Activated naive CD4-positive, alpha-beta T cell treated with anti-CD3 and anti-CD28 coated beads, Interleukin-2, amount 10 ng/mL, durations not matched to agents 7 days and 5 days (primary cell): ENCODE measurements around the gene MARCHF10.
A peak's percentile ranks its signal among the peaks of the same experiment; 100 is the strongest.

Experiments used
- CTCF ChIA-PET: fragments of 350-600 bp; sonication (Branson Sonifier 250); formaldehyde crosslinking; loops from one replicate; lab custom pipeline; 2021; ENCODE audit warnings: antibody characterized with exemption; lab: Charles Lee
- DNase-seq: peaks from one replicate; pipeline ENCODE4 v3.0.0-alpha.2; 2020
- H3K27ac Mint-ChIP-seq: one replicate; pipeline ENCODE4 v1.8.0; 2021; ENCODE audit warnings: mild to moderate bottlenecking, moderate library complexity, mixed read lengths
- H3K27me3 Mint-ChIP-seq: one replicate; pipeline ENCODE4 v1.8.0; 2021; ENCODE audit warnings: mild to moderate bottlenecking, mixed read lengths
- H3K36me3 Mint-ChIP-seq: one replicate; pipeline ENCODE4 v1.8.0; 2021; ENCODE audit warnings: mixed read lengths
- H3K4me1 Mint-ChIP-seq: one replicate; pipeline ENCODE4 v1.8.0; 2021; ENCODE audit warnings: mixed read lengths
- H3K4me3 Mint-ChIP-seq: one replicate; pipeline ENCODE4 v1.8.0; 2021; ENCODE audit warnings: mild to moderate bottlenecking, moderate library complexity, mixed read lengths
- H3K9me3 Mint-ChIP-seq: one replicate; pipeline ENCODE4 v1.8.0; 2021; ENCODE audit warnings: mixed read lengths

The MARCHF10 gene

DNA sequence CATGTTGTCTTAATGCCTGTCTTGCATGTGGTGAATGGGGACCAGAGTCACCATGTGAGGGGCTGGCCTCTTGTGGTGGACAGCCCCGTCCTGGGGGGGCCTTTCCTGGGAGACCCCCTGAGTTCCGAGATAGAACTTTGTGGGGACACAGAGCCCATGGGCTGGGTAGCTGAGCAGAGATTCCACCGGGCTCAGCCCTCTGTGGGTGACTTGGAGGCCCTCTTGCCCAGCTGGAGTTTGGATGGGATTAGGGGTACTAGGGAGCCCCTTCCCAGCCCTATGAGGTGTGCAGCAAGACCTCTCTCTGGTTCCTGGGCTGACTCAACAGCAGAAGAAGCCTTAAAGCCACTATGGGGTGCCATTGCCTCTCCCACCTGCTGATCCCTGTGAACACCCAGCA lies 142.5 kb downstream of the MARCHF10 start:
- Mint-ChIP-seq H3K4me3 (no peak overlapping the region), H3K9me3 (peaks cover 8% of the 10 kb centered on the region), H3K4me1 (no peaks in the 10 kb centered on the region), H3K27ac (no peak overlapping the region), H3K36me3 (no peaks in the 10 kb centered on the region), H3K27me3 (peaks cover 27% of the 10 kb centered on the region)
- DNase-seq = peak; percentile 16
- CTCF ChIA-PET = no interaction called here

DNA sequence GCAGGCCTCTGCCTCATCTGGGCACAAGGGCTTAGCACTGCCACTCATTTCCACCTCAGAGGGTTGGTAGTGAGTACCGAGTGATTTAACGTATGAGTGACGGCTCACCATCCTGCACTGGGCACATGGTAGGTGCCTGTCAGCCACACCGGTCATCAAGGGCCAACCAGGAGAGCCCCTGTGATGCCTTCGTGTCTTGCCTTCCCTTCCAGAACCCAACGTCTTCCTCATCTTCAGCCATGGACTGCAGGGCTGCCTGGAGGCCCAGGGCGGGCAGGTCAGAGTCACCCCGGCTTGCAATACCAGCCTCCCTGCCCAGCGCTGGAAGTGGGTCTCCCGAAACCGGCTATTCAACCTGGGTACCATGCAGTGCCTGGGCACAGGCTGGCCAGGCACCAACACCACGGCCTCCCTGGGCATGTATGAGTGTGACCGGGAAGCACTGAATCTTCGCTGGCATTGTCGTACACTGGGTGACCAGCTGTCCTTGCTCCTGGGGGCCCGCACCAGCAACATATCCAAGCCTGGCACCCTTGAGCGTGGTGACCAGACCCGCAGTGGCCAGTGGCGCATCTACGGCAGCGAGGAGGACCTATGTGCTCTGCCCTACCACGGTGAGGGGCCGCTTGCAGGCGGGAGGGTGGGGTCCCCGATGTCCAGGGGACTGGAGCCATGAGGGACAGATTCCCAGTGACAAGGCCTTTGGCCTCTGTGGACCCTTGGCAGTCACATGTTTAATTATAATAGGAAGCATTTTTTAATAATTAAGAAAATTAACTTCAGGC lies 143.6 kb downstream of the MARCHF10 start:
- Mint-ChIP-seq H3K9me3 (peaks cover 13% of the 10 kb centered on the region), H3K27me3 (peaks cover 28% of the 10 kb centered on the region), H3K4me1 (no peaks in the 10 kb centered on the region), H3K36me3 (no peaks in the 10 kb centered on the region), H3K27ac (no peak overlapping the region), H3K4me3 (no peak overlapping the region)
- DNase-seq = no peak
- CTCF ChIA-PET = no interaction called here

DNA sequence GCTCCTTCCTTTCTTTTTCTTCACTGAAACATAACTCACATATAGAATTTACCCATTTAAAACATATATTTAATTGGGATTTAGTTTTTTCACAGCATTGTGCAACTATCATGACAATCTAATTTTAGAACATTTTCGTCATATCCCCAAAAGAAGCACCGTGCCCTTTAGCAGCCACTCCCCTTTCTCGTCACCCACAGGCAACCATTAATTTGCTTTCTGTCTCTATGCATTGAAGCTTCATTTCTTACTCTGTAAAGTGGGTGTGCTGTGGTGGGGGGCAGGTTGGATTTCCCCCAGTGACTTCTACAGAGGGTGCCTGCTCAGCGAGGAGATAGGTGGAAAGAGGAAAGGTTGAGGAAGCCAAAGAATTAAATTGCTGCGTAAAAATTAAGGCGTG lies 144.8 kb downstream of the MARCHF10 start:
- no peaks in the 10 kb centered on the region for H3K4me1 Mint-ChIP-seq
- H3K4me3 Mint-ChIP-seq = no peak overlapping the region
- no peak overlapping the region for H3K27ac Mint-ChIP-seq
- DNase-seq = no peak
- no peaks in the 10 kb centered on the region for H3K36me3 Mint-ChIP-seq
- peaks cover 13% of the 10 kb centered on the region for H3K9me3 Mint-ChIP-seq
- CTCF ChIA-PET = no interaction called here
- peaks cover 40% of the 10 kb centered on the region for H3K27me3 Mint-ChIP-seq

- Mint-ChIP-seq H3K9me3 (peaks cover 13% of the 10 kb centered on the region), H3K4me3 (no peak overlapping the region), H3K36me3 (no peaks in the 10 kb centered on the region), H3K27me3 (peaks cover 45% of the 10 kb centered on the region), H3K27ac (no peak overlapping the region), H3K4me1 (no peaks in the 10 kb centered on the region)
- DNase-seq = no peak
- CTCF ChIA-PET = no interaction called here
Measured at GRCh38 chr17:62662855-62663254, 145.3 kb downstream of the MARCHF10 start.

DNA sequence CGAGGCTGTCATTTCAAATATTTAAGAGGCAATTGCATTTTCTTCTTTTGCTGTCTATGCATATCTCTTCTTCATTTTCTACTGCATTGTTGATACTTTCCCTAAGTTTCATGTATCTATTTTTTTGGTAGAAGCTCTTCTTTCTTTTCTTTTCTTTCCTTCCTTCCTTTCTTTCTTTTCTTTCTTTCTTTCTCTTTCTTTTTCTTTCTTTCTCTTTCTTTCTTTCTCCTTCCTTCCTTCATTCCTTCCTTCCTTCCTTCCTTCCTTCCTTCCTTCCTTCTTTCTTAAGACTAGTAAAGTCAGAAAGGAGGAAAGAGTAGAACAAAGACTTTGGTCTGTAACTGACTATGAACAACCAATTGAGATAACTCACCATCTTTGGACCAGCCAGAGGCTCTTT lies 146.8 kb downstream of the MARCHF10 start:
- Mint-ChIP-seq H3K27me3 (peaks cover 59% of the 10 kb centered on the region), H3K36me3 (no peaks in the 10 kb centered on the region), H3K9me3 (peaks cover 13% of the 10 kb centered on the region), H3K27ac (no peak overlapping the region), H3K4me3 (no peak overlapping the region), H3K4me1 (no peaks in the 10 kb centered on the region)
- no peak for DNase-seq
- CTCF ChIA-PET = interaction anchor here (0.6 kb wide), 1 partner anchor 24 kb away, joined by 3 read pairs; no protein-coding TSS in a partner anchor

DNA sequence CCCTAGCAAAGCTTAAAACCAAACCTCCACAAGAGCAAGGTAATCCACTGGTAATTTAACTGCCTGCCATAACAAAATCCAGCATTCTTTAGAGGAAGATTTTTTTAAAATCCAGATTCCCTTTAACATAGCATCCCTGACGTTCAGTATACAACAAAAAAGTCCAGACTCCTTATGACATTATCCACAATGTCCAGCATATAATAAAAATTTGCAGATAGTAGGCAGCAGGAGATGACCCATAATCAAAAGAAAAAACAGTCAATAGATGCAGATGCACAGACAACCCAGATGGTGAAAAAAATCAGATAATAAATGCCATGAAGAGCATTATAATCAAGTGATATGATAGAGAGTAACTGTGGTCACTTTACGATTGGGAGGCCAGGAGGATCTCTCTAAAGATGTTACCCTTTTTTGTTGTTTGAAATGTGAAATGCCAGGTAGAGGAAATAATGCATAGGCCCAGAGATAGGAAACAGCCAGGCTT lies 147.4 kb downstream of the MARCHF10 start:
- H3K9me3 Mint-ChIP-seq = peaks cover 13% of the 10 kb centered on the region
- H3K36me3 Mint-ChIP-seq = no peaks in the 10 kb centered on the region
- H3K4me1 Mint-ChIP-seq = no peaks in the 10 kb centered on the region
- peaks cover 66% of the 10 kb centered on the region for H3K27me3 Mint-ChIP-seq
- CTCF ChIA-PET = interaction anchor here (3.0 kb wide), 1 partner anchor 12 kb away, joined by 9 read pairs; no protein-coding TSS in a partner anchor
- no peak overlapping the region for H3K27ac Mint-ChIP-seq
- H3K4me3 Mint-ChIP-seq = no peak overlapping the region
- DNase-seq = no peak

GRCh38 chr17:62658136-62658920 lies 149.8 kb downstream of the MARCHF10 start:
- Mint-ChIP-seq H3K27ac (no peak overlapping the region), H3K27me3 (peaks cover 84% of the 10 kb centered on the region), H3K4me1 (peaks cover 9% of the 10 kb centered on the region), H3K36me3 (no peaks in the 10 kb centered on the region), H3K9me3 (peaks cover 13% of the 10 kb centered on the region), H3K4me3 (no peak overlapping the region)
- CTCF ChIA-PET = interaction anchor here (1.3 to 3.0 kb wide), 2 partner anchors 14 to 311 kb away, joined by 3 to 9 read pairs; no protein-coding TSS in a partner anchor
- peak; percentile 11 for DNase-seq

DNA sequence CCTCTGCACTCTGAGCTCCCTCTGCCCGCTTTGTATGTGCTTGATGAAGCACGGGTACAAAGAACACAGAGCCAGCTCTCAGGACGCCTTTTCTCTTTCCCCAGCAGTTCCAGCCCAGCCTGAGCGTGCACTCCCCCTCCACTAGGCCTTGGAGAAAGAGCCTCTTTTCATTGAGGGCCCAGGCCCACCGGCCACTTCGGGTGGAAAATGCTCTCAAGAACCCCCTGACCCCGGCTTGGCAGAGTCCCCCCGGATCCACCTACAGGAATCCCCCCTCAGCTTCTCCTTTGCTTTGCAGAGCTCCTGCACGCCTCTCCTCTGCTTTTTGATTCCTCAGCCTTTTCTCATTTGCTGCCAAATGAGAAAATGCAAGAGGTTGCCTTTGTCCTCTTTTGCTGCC lies 150.4 kb downstream of the MARCHF10 start:
- DNase-seq = peak; percentile 10
- H3K27me3 Mint-ChIP-seq = peaks cover 84% of the 10 kb centered on the region
- H3K4me1 Mint-ChIP-seq = peaks cover 15% of the 10 kb centered on the region
- no peaks in the 10 kb centered on the region for H3K36me3 Mint-ChIP-seq
- H3K27ac Mint-ChIP-seq = no peak overlapping the region
- CTCF ChIA-PET = interaction anchor here (1.3 to 3.0 kb wide), 3 partner anchors 15 to 311 kb away, joined by 3 to 9 read pairs (median 4); no protein-coding TSS in a partner anchor
- H3K9me3 Mint-ChIP-seq = peaks cover 13% of the 10 kb centered on the region
- H3K4me3 Mint-ChIP-seq = no peak overlapping the region

GRCh38 chr17:62657145-62657665 lies 150.9 kb downstream of the MARCHF10 start:
- H3K27ac Mint-ChIP-seq = no peak overlapping the region
- peaks cover 89% of the 10 kb centered on the region for H3K27me3 Mint-ChIP-seq
- H3K4me1 Mint-ChIP-seq = peaks cover 19% of the 10 kb centered on the region
- H3K9me3 Mint-ChIP-seq = peaks cover 13% of the 10 kb centered on the region
- DNase-seq = peak; percentile 4
- no peak overlapping the region for H3K4me3 Mint-ChIP-seq
- CTCF ChIA-PET = interaction anchor here (1.3 kb wide), 1 partner anchor 15 kb away, joined by 4 read pairs; no protein-coding TSS in a partner anchor
- H3K36me3 Mint-ChIP-seq = no peaks in the 10 kb centered on the region

GRCh38 chr17:62656446-62656845 lies 151.7 kb downstream of the MARCHF10 start:
- Mint-ChIP-seq H3K27me3 (peaks cover 94% of the 10 kb centered on the region), H3K27ac (no peak overlapping the region), H3K36me3 (no peaks in the 10 kb centered on the region), H3K9me3 (peaks cover 13% of the 10 kb centered on the region), H3K4me3 (no peak overlapping the region), H3K4me1 (peaks cover 25% of the 10 kb centered on the region)
- CTCF ChIA-PET = interaction anchor here (1.3 kb wide), 1 partner anchor 16 kb away, joined by 4 read pairs; no protein-coding TSS in a partner anchor
- DNase-seq = peak; percentile 3

- Mint-ChIP-seq H3K27me3 (peaks cover 94% of the 10 kb centered on the region), H3K9me3 (peaks cover 6% of the 10 kb centered on the region), H3K4me1 (peaks cover 25% of the 10 kb centered on the region), H3K4me3 (no peak overlapping the region), H3K36me3 (no peaks in the 10 kb centered on the region), H3K27ac (no peak overlapping the region)
- CTCF ChIA-PET = no interaction called here
- DNase-seq = peak; percentile 13
Measured at GRCh38 chr17:62655656-62656055, 152.5 kb downstream of the MARCHF10 start.

DNA sequence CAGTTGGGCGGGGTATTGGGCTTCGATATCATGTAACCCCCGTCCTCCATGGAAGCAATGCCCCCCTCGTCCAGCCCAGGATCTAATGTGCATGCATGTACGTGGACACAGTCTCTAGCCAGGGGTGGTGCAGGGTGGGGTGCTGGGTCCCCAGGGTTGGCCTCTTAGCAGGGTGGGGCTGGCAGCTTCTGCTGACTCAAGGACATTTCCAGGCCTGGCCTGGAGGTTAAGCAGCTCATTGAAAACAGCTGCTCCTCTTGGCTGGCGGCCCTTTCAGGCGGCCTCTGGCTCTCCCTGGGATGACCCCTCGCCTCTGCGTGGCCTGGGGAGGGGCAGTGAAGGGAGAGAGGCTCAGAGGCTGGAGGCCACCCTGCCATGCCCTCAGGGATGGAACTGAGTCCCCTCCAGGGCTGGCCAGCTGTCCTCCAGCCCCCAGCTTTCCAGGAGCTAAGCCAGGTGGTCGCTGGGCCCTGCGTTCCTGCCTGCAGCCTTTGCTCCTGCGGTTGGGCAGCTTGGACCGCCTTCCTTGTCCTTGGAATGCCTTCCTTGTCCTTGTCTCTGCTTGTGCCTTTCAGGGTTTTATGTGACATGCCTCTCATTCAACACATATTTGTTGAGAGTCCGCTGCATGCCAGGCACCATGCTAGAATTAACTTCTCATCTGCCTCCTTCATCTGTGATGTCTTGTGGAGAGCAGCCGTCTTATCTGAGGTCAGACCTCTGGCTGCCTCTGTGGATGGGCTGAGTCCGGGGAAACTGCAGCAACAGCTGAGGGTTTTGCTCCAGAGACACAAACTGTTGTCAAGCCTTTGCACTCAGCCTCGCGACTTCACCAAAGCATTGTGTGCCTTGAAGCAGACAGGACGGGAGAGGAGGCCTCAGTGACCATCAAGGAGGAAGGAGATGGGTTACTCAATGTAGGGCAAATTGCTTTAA lies 154.0 kb downstream of the MARCHF10 start:
- Mint-ChIP-seq H3K9me3 (no peaks in the 10 kb centered on the region), H3K36me3 (no peaks in the 10 kb centered on the region), H3K4me1 (peaks cover 25% of the 10 kb centered on the region), H3K27ac (peak overlapping the region; percentile 43), H3K27me3 (peaks cover 95% of the 10 kb centered on the region), H3K4me3 (peak overlapping the region; percentile 67)
- DNase-seq = peak; percentile 19
- CTCF ChIA-PET = interaction anchor here (0.9 to 1.4 kb wide), 2 partner anchors 18 to 74 kb away, joined by 3 read pairs; no protein-coding TSS in a partner anchor
